ENCODE results near the gene EMP1. TPM values are rescaled to one million over a fixed set of nuclear protein-coding genes. Genes with fewer than 3 reads are reported as not detected.

EMP1 gene
- total and polyA plus RNA-seq, 12 donors: 46.2 to 403 (median 88.5) TPM

GRCh38 chr12:13242936-13243335 is 46.4 kb downstream of the EMP1 start:
- no peak overlapping the region for H3K4me3 ChIP-seq
- intact Hi-C loops (cut with DNase I): no loop called here
- no peak overlapping the region for H3K27ac ChIP-seq
- 80% methylated on average over 4 of the region's 4 CpGs for WGBS, 2 donors
- no peaks in the 10 kb centered on the region for H3K27me3 ChIP-seq
- no peak for TF ChIP-seq CTCF (IDR thresholded peaks at IDR 0.05)
- H3K36me3 ChIP-seq: no peaks in the 10 kb centered on the region
- H3K9me3 ChIP-seq: no peaks in the 10 kb centered on the region
- ATAC-seq (no peak), DNase-seq (no peak)
- H3K4me1 ChIP-seq: no peaks in the 10 kb centered on the region

GRCh38 chr12:13243516-13244070 is 47.1 kb downstream of the EMP1 start:
- Histone ChIP-seq H3K27me3 (no peaks in the 10 kb centered on the region), H3K36me3 (no peaks in the 10 kb centered on the region), H3K4me1 (no peaks in the 10 kb centered on the region), H3K4me3 (no peak overlapping the region), H3K9me3 (no peaks in the 10 kb centered on the region), H3K27ac (no peak overlapping the region)
- no peak for TF ChIP-seq CTCF (IDR thresholded peaks at IDR 0.05)
- no peak for ATAC-seq
- WGBS, 2 donors: 65 to 68% methylated on average over 1 of the region's 1 CpG
- intact Hi-C loops (cut with DNase I): no loop called here
- DNase-seq: no peak

- no peak overlapping the region for H3K4me3 ChIP-seq
- no peaks in the 10 kb centered on the region for H3K9me3 ChIP-seq
- H3K4me1 ChIP-seq: no peaks in the 10 kb centered on the region
- intact Hi-C loops (cut with DNase I): no loop called here
- H3K27ac ChIP-seq: no peak overlapping the region
- TF ChIP-seq CTCF (IDR thresholded peaks at IDR 0.05): no peak
- 86 to 91% methylated on average over 3 of the region's 3 CpGs for WGBS, 2 donors
- no peaks in the 10 kb centered on the region for H3K36me3 ChIP-seq
- no peak for DNase-seq
- peaks cover 0 to 14% (median 0%) of the 10 kb centered on the region in 7 donors for H3K27me3 ChIP-seq
- ATAC-seq: no peak
Observed at GRCh38 chr12:13247596-13247995, 51.1 kb downstream of the EMP1 start.

GRCh38 chr12:13248964-13249363 is 52.4 kb downstream of the EMP1 start:
- 84 to 86% methylated on average over 1 of the region's 1 CpG for WGBS, 2 donors
- Histone ChIP-seq H3K9me3 (no peaks in the 10 kb centered on the region), H3K4me1 (no peaks in the 10 kb centered on the region), H3K27me3 (peaks cover 0 to 14% (median 0%) of the 10 kb centered on the region in 7 donors), H3K36me3 (no peaks in the 10 kb centered on the region), H3K4me3 (no peak overlapping the region), H3K27ac (no peak overlapping the region)
- intact Hi-C loops (cut with DNase I): no loop called here
- DNase-seq (no peak), ATAC-seq (no peak)
- no peak for TF ChIP-seq CTCF (IDR thresholded peaks at IDR 0.05)
